Right atrium auricular region (tissue), 2 donors: ENCODE measurements around the gene TUBGCP2. TPM values are rescaled to one million over a fixed set of nuclear protein-coding genes. Genes with fewer than 3 reads are reported as not detected.
"Not testable (repeated sequence)": the region's sequence is repeated elsewhere in the genome, so short reads cannot be mapped to it uniquely, and the experiment has no call there.

Source experiments
- DNase-seq: peaks from one replicate; pipeline ENCODE4 v3.0.0-alpha.2; 2019; ENCODE audit warnings: low spot score
- H3K27ac ChIP-seq, 2 donors: fragments of 200-600 bp; sonication (generic); 1 replicate in 1 of 2; 2 replicates in 1 of 2; pipeline ENCODE4 v1.5.1; 2016 to 2019
- H3K27me3 ChIP-seq, 2 donors: fragments of 200-600 bp; sonication (generic); one replicate each; pipeline versions ENCODE4 v1.5.1 to v1.6.0; 2017 to 2019
- H3K36me3 ChIP-seq: fragments of 200-600 bp; sonication (generic); one replicate; pipeline ENCODE4 v1.5.1; 2016
- H3K4me1 ChIP-seq, 2 donors: fragments of 200-600 bp; sonication (generic); one replicate each; pipeline versions ENCODE4 v1.5.1 to v1.6.0; 2017 to 2019
- H3K4me3 ChIP-seq, 2 donors: fragments of 200-600 bp; sonication (generic); 1 replicate in 1 of 2; 2 replicates in 1 of 2; pipeline ENCODE4 v1.5.1; 2017 to 2019; ENCODE audit warnings: mild to moderate bottlenecking in 1 of 2, moderate library complexity in 1 of 2
- H3K9me3 ChIP-seq, 2 donors: fragments of 200-600 bp; sonication (generic); one replicate each; pipeline ENCODE4 v1.5.1; 2019
- total RNA-seq, 2 donors: library from RNA; depleted of rRNA; stranded (reverse); fragments of >200 nt; gene quantifications; one replicate each; pipeline ENCODE4 v1.1.0, GENCODE V29; 2016
- TF ChIP-seq, protein P1 (sequence below), 2 donors: fragments of 200-600 bp; sonication (generic); IDR thresholded peaks; one replicate each; pipeline ENCODE4 v1.5.1; 2019; ENCODE audit warnings: antibody characterized with exemption in 2 of 2

The TUBGCP2 gene
- total RNA-seq, 2 donors from 2014 or later: 22.1 to 30.4 TPM

DNA sequence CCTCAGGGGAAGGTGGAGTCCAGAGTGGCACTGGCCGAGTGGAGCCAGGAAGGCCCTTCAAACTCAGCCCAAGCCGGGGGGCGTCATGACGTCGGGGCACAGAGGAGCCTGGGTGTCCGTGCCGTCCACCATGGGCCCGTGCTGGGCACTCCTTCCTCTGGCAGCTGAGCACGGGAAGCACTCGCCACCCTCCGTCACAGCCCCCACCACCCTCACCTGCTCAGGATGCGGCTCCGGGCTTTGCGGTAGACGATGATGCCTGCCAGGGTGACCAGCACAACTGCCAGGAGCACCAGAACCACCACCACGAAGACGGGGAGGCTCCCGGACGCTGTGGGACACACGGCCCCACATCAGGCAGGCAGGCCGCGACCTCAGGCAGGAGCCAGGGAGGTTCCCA lies 40.1 kb downstream of the TUBGCP2 start:
- Histone ChIP-seq H3K36me3 (no peaks in the 10 kb centered on the region), H3K4me3 (no peak overlapping the region), H3K27ac (no peak overlapping the region), H3K27me3 (no peaks in the 10 kb centered on the region), H3K4me1 (no peaks in the 10 kb centered on the region), H3K9me3 (no peaks in the 10 kb centered on the region)
- DNase-seq: no peak
- TF ChIP-seq, protein P1, sequence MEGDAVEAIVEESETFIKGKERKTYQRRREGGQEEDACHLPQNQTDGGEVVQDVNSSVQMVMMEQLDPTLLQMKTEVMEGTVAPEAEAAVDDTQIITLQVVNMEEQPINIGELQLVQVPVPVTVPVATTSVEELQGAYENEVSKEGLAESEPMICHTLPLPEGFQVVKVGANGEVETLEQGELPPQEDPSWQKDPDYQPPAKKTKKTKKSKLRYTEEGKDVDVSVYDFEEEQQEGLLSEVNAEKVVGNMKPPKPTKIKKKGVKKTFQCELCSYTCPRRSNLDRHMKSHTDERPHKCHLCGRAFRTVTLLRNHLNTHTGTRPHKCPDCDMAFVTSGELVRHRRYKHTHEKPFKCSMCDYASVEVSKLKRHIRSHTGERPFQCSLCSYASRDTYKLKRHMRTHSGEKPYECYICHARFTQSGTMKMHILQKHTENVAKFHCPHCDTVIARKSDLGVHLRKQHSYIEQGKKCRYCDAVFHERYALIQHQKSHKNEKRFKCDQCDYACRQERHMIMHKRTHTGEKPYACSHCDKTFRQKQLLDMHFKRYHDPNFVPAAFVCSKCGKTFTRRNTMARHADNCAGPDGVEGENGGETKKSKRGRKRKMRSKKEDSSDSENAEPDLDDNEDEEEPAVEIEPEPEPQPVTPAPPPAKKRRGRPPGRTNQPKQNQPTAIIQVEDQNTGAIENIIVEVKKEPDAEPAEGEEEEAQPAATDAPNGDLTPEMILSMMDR (IDR thresholded peaks at IDR 0.05): no peak

DNA sequence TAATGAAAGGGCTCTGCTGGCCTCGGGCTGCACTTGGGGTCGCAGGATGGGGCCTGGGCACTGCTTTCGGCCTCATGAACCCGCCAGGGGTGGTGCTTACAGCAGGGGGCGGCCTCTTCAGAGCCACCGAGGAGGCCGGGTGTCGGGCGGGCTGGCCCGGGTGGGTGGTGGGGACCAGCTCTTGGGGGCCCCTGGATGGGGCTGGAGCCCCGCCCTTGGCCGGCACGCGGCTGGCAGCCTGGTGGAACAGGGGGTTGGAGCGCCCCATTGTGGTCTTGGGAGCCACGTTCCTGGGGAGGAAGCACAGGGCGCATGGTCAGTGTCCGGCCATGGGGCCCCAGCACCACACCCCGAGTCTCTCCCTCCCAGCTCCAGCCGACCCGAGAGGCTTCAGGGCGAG lies 40.8 kb downstream of the TUBGCP2 start:
- H3K4me1 ChIP-seq: peaks cover 0 to under 1% of the 10 kb centered on the region in 2 donors
- H3K4me3 ChIP-seq: no peak overlapping the region
- no peak overlapping the region for H3K27ac ChIP-seq
- no peaks in the 10 kb centered on the region for H3K9me3 ChIP-seq
- H3K36me3 ChIP-seq: no peaks in the 10 kb centered on the region
- DNase-seq: no peak
- TF ChIP-seq, protein P1 (IDR thresholded peaks at IDR 0.05): no peak
- H3K27me3 ChIP-seq: no peaks in the 10 kb centered on the region

DNA sequence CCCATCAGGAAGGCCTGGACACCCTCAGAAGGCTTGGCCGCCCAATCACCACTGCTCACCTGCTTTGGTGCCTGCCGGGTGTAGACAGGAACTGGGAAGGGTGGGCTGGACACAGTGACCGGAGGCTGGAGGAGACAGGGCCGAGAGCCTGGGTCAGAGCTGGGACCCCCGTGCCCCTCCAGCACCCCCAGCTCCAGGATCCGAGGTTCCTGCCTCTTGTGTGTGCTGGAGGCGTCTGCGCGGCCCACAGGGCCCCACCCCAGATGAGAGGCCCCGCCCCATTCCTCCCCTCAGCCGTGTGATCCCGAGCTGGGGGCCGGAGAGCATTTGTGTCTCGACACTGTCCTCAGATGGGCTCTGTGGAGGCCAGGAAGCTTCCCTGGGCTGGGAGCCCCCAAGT lies 41.4 kb downstream of the TUBGCP2 start:
- no peak for DNase-seq
- peaks cover 0 to 5% of the 10 kb centered on the region in 2 donors for H3K4me1 ChIP-seq
- H3K36me3 ChIP-seq: no peaks in the 10 kb centered on the region
- H3K9me3 ChIP-seq: no peaks in the 10 kb centered on the region
- no peak overlapping the region for H3K27ac ChIP-seq
- TF ChIP-seq, protein P1 (IDR thresholded peaks at IDR 0.05): no peak
- H3K4me3 ChIP-seq: no peak overlapping the region
- H3K27me3 ChIP-seq: no peaks in the 10 kb centered on the region

DNA sequence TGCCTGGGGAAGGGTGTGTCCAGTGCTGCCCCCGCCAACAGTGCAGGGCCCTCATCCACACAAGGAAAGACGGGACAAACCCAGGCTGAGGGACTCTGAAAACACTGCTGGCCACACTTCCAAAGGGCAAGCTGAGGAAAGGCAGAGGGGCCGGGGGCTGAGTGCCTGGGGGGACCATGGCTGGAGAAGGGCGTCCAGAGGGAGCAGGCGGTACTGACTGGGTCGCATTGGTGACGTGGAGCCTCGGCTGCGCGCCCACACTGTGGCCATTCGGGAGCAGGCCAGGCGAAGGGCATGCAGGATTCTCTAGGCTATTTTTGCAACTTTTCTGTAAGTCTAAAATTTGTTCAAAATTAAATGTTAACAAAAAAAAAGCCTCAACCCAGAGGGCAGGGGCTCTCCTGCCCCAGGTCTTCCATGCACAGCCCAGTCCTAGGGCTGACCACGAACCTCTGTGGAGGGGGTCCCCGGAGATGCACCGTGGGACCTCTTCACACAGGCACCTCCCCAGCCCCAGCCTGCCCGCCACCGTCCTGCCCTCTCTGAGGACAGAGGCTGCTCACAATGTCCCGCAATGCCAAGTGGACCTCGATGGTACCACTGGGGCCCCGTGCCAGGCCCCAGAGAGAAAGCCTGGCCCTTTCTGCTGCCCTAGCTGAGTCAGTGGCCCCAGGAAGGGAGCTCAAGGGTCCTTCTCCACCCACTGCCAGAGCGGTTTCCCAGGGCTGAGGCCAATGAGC lies 42.4 kb downstream of the TUBGCP2 start:
- H3K27ac ChIP-seq: no peak overlapping the region
- no peaks in the 10 kb centered on the region for H3K36me3 ChIP-seq
- TF ChIP-seq, protein P1 (IDR thresholded peaks at IDR 0.05): no peak
- DNase-seq: no peak
- H3K4me3 ChIP-seq: no peak overlapping the region
- H3K9me3 ChIP-seq: no peaks in the 10 kb centered on the region
- H3K4me1 ChIP-seq: peaks cover 0 to 10% of the 10 kb centered on the region in 2 donors
- no peaks in the 10 kb centered on the region for H3K27me3 ChIP-seq

DNA sequence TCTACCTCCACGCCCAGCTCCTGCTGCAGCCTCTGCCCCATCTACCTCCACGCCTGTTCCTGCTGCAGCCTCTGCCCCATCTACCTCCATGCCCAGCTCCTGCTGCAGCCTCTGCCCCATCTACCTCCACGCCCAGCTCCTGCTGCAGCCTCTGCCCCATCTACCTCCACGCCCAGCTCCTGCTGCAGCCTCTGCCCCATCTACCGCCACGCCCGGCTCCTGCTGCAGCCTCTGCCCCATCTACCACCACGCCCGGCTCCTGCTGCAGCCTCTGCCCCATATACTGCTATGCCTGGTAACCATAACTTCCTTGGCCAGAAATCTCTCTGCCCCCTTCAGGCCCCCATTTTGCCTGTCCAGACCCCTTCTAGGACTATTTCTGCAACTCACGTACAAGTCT lies 43.6 kb downstream of the TUBGCP2 start:
- peaks cover 0 to 22% of the 10 kb centered on the region in 2 donors for H3K4me1 ChIP-seq
- H3K27ac ChIP-seq, H3K27me3 ChIP-seq, H3K36me3 ChIP-seq, DNase-seq, H3K4me3 ChIP-seq, H3K9me3 ChIP-seq: not testable (repeated sequence)

DNA sequence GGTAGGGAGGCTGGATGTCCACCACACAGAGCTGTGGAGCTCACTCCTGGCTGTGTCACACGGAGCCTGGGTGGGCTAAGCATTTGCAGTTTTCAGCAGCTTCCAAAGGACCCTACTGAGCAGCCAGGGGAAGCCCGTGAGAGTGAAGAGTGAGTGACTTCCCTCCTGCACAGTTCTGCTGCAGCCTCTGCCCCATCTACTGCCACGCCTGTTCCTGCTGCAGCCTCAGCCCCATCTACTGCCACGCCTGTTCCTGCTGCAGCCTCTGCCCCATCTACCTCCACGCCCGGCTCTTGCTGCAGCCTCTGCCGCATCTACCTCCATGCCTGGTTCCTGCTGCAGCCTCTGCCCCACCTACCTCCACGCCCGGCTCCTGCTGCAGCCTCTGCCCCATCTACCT lies 44.2 kb downstream of the TUBGCP2 start:
- Histone ChIP-seq H3K27me3 (no peaks in the 10 kb centered on the region), H3K36me3 (no peaks in the 10 kb centered on the region), H3K27ac (no peak overlapping the region), H3K4me1 (peaks cover 0 to 27% of the 10 kb centered on the region in 2 donors), H3K4me3 (no peak overlapping the region), H3K9me3 (no peaks in the 10 kb centered on the region)
- DNase-seq: no peak
- TF ChIP-seq, protein P1 (IDR thresholded peaks at IDR 0.05): no peak
